Activated CD4-positive, alpha-beta T cell treated with anti-CD3 and anti-CD28 coated beads for 24 hours (primary cell): Measurements from ENCODE around the gene RNF103.
"Not testable (repeated sequence)": the region's sequence is repeated elsewhere in the genome, so short reads cannot be mapped to it uniquely, and the experiment has no call there.

Experiments used
- DNase-seq, 2 donors: peaks; one replicate each; pipeline ENCODE4 v3.0.0-alpha.2; 2020; ENCODE audit warnings: low read depth in 2 of 2

The RNF103 gene, protein sequence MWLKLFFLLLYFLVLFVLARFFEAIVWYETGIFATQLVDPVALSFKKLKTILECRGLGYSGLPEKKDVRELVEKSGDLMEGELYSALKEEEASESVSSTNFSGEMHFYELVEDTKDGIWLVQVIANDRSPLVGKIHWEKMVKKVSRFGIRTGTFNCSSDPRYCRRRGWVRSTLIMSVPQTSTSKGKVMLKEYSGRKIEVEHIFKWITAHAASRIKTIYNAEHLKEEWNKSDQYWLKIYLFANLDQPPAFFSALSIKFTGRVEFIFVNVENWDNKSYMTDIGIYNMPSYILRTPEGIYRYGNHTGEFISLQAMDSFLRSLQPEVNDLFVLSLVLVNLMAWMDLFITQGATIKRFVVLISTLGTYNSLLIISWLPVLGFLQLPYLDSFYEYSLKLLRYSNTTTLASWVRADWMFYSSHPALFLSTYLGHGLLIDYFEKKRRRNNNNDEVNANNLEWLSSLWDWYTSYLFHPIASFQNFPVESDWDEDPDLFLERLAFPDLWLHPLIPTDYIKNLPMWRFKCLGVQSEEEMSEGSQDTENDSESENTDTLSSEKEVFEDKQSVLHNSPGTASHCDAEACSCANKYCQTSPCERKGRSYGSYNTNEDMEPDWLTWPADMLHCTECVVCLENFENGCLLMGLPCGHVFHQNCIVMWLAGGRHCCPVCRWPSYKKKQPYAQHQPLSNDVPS

GRCh38 chr2:86623494-86624266, at the start of gene RNF103:
Gene RNF103 (minus strand): TSS chr2:86623865. CDS start chr2:86622886, 979 bp downstream.
- DNase-seq: peak; percentile 89 to 91

DNA sequence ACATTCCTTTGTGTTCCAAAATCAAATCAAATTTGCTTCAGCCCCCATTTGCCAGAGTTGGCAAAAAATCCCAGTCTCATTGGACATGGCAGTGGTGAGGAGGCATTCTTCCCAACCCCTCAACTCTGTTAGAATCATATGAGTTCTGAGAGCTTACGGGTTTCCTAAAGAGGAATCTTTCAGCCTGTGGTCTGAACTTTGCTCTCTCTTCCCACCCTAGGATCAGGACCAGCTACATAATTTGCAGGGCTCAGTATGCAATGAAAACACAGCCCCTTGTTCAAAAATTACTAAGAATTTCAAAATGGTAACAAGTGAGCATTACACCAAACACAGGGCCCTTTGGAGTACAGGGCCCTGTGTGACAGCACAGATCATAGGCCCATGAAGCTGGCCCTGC, 49.3 kb upstream of the RNF103 start:
- no peak for DNase-seq

GRCh38 chr2:86672027-86672545, 48.4 kb upstream of the RNF103 start:
- no peak for DNase-seq

DNA sequence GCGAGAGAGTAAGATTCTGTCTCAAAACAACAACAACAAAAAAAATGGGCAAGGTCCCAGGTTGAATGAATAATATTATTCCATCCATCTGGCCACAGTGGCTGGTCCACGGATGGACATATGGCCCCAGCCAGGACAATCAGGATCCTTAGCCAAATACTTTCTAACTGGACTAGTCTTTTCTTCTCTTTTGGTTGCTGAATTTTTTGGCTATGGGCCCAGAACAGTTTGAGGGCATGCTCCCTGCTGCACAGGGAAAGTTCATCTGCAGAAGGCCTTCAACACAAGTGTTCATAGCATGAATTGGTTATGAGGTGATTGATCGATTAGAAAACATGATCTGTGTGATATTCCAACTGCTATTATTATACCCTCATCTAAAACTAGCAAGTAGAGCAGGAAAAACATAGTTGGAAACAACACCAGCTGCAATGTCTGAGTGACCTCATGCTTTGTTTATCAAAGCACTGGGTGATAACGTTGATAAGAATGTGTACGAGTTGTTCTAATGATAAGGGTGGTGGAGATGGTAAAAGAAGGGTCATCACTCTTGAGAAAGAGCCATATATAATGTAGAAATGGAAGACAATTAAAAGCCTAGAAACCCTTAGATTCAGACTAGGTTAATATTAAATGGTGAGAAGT, 47.8 kb upstream of the RNF103 start:
- no peak for DNase-seq

GRCh38 chr2:86669323-86669722, 45.7 kb upstream of the RNF103 start:
- not testable (repeated sequence) for DNase-seq

GRCh38 chr2:86661333-86661732, 37.7 kb upstream of the RNF103 start:
- DNase-seq: no peak

DNA sequence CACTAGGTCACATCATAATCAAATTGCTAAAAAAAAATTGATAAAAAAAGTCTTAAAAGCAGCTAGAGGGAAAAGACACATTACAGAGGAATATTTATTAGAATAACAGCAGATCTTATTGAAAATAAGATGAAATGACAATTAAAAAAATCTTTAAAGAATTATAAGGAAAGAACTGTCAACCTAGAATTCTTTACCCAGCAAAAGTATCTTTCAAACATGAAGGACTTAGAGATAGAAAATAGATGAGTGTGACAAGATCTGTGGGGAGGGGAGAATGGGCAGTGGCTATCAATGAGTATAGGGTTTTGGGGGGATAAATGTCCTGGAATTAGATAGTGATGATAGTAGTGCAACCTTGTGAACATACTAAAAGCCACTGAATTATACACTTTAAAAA, 26.5 kb upstream of the RNF103 start:
- DNase-seq: no peak

DNA sequence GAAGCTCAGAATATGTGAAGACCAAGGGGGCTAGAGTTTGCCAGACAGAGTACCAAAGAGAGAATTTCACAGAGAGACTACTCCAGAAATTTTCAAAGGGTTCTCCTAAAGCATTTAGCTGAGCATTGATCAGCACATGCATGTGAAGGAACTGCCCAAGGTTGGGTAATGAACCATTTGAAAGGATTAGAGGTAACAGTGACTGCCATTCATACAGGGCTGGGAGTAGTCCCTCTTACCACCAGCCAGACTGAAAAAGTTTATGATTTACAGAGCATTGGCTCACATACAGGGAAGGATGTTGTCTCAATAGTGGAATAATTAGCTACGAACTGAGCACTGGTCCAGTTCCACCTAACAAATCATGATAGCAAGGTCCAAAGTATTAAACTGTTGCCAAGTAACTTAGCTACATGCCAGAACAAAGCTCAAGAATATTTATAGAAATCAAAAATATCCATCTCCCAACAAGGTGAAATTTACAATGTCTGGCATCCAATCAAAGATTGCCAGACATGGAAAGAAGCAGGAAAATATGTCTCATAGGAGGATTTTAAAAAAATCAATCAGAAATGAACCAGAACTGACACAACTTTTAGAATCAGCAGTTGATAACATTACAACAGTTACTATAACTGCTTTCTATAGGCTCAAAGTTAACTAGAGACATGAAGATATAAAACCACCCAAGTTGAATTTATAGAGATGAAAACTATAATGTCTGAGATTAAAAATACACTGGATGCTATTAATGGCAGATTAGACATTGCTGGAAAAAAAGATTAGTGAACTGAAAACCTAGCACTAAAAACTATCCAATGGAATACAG, 25.7 kb upstream of the RNF103 start:
- no peak for DNase-seq

DNA sequence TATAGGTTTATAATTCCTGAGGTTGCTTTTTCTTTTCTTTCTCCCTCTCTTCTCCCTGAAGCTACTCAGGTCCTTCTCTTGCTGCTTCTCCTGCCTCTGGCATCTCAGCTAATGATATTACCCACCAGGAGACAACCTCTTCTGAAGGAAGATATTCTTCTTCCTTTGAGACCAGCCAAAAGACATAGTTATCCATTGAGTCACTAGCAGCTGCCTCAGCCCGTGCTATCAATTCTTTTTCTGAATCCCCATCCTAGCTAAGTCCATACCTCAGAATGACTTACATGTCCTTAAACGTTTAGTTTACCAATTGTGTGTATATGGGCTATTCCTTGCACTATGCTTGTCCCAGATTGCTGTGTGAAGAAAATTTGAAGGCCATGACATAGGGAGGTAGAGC, 25.0 kb upstream of the RNF103 start:
- no peak for DNase-seq

GRCh38 chr2:86646865-86647264, 23.2 kb upstream of the RNF103 start:
- no peak for DNase-seq

GRCh38 chr2:86646329-86646728, 22.7 kb upstream of the RNF103 start:
- DNase-seq: no peak

DNA sequence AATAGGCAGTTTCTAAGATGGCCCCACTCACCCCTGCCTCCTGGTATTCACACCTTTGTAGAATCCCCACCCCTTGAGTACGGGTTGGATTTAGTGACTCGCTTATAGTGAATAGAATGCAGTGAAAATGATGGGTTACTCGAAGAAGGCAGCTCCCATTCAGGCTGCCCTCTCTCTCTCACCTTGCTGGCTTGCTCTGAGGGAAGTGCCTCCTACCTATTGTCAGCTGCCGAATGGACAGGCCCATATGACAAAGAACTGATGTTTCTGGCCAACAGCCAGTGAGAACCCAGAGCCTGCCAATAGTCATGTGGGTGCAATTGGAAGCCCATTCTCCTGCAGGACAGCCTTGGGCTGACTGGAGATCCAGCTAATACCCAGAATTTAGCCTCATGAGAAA, 22.1 kb upstream of the RNF103 start:
- no peak for DNase-seq

GRCh38 chr2:86638712-86639111, 15.0 kb upstream of the RNF103 start:
- DNase-seq: no peak

DNA sequence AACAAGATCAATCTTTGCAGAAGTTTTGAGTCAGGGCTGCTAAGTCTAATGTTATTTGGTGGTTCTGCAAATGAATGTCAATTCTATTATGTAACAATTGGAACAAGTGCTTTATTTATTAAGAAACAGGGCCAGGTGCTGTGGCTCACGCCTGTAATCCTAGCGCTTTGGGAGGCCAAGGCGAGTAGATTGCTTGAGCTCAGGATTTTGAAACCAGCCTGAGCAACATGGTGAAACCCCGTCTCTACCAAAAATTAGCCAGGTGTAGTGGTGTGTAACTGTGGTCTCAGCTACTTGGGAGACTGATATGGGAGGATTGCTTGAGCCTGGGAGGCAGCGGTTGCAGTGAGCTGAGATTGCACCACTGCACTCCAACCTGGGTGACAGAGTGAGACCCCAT, 13.2 kb upstream of the RNF103 start:
- DNase-seq: no peak

GRCh38 chr2:86634352-86634751, 10.7 kb upstream of the RNF103 start:
- no peak for DNase-seq

GRCh38 chr2:86633155-86633651, 9.5 kb upstream of the RNF103 start:
- DNase-seq: no peak

DNA sequence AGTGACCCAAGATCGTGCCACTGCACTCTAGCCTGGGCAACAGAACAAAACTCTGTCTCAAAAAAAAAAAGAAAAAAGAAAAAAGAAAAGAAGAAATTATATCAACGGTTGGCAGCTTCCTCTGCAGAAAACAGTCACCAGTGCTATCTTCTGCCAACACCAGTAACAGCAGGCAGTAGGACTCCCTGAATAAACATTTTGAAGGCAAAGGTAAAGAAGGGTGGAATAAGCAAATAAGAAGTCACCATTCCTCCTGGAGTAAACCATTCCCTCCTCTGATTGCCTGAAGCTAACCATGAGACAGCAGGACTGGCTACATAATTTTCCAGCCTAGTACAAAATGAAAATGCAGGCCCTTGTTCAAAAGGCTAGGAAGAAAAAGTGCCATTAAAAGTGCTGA, 9.0 kb upstream of the RNF103 start:
- no peak for DNase-seq

DNA sequence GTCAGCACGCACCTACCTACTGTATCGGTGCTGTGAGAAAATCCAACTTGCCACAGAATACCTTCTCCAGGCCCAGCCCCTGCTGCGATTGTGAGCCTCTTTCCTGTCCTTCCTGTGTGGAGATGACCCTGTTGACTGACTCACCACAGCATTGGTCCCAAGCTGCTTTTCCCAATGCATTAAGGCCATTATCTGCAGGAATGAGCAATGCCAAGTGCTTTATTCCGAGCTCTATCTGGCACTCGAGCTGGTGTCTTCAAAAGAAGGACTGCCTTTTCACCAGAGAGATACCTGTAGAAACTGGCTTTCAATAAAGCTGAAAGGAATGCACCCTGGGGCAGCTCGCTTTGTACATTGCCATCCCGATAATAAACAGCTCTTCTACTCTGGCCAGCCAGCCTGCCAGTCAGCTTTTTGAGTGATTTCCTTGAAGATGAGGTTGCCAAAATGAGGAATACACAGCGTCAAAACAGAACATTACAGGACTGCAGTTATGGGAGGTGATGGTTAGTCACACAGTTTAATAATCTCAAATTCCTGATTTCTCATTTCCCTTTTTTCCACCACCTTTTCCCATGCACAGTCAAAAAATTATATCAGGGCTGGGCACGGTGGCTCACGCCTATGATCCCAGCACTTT, 8.3 kb upstream of the RNF103 start:
- DNase-seq: no peak

DNA sequence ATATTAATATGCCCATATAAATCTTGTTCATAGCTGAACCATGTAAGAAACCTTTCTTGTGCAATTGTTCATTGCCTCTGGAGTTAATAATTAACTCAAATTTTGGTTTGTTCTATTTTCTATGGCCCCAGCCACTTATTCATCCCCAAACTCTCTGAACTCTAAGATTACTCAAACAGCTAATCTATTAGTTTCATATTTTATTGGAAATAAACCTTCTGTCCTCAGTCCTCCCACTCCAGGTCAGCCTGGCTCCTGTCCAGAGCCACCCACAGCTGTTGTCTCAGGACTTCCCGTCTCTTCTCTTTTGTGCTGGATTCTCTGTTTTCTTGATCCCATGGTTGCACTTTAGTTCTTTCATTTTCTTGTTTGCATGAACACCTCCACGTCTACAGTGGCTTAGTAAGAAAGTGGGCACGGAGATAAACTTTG, 4.4 kb upstream of the RNF103 start:
- DNase-seq: no peak

DNA sequence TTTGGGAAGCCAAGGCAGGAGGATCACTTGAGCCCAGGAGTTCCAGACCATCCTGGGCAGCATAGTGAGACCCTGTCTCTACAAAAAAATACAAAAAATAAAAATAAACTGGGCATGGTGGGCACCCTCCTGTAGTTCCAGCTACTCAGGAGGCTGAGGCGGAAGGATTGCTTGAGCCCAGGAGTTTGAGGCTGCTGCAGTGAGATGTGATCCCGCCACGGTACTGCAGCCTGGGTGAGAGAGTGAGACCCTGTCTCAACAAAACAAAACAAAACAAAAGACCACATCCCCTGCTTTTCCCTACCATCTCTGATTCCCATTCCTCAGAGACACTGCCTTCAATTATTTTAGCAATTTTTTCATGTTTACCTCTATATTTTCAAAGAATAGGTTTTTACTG, 3.9 kb upstream of the RNF103 start:
- DNase-seq: no peak
